ENCODE results near the gene GSX1.

GSX1 gene

GRCh38 chr13:27822258-27822872 lies 30.1 kb downstream of the GSX1 start:
- H3K27ac ChIP-seq, result no peak overlapping the region
- no peak for DNase-seq (ENCODE audit: low spot score)

GRCh38 chr13:27822873-27823311 lies 30.6 kb downstream of the GSX1 start:
- Histone ChIP-seq H3K4me3 (no peak overlapping the region), H3K27ac (no peak overlapping the region)
- DNase-seq (ENCODE audit: low spot score), result no peak
- TF ChIP-seq CTCF (IDR thresholded peaks at IDR 0.05), result no peak

More at GRCh38 chr13:27822258-27822872, 30.1 kb downstream of the GSX1 start:
- TF ChIP-seq CTCF (IDR thresholded peaks at IDR 0.05), result no peak
- no peak overlapping the region for H3K4me3 ChIP-seq

DNA sequence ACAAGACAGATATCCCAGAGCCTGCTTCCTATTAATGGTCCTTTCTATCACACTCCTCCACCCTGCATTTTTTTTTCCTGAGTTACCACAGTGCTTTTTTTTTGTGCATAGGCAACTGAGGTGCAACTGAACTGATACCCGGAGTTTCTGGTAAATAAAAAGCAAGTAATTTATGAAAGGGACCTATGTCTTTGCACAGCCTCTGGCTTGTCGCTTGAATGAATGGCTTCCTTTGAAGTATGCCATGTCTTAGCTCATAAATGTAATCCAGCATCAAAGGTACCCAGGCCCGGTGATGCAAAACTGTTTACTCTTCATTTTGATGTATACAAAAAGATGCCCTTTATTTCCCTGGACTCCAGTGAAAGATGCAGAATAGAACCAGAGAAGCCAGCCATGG lies 31.8 kb downstream of the GSX1 start:
- DNase-seq (ENCODE audit: low spot score), result no peak
- TF ChIP-seq CTCF (IDR thresholded peaks at IDR 0.05), result no peak
- no peak overlapping the region for H3K4me3 ChIP-seq
- no peak overlapping the region for H3K27ac ChIP-seq

GRCh38 chr13:27825072-27825471 lies 32.8 kb downstream of the GSX1 start:
- no peak overlapping the region for H3K27ac ChIP-seq

DNA sequence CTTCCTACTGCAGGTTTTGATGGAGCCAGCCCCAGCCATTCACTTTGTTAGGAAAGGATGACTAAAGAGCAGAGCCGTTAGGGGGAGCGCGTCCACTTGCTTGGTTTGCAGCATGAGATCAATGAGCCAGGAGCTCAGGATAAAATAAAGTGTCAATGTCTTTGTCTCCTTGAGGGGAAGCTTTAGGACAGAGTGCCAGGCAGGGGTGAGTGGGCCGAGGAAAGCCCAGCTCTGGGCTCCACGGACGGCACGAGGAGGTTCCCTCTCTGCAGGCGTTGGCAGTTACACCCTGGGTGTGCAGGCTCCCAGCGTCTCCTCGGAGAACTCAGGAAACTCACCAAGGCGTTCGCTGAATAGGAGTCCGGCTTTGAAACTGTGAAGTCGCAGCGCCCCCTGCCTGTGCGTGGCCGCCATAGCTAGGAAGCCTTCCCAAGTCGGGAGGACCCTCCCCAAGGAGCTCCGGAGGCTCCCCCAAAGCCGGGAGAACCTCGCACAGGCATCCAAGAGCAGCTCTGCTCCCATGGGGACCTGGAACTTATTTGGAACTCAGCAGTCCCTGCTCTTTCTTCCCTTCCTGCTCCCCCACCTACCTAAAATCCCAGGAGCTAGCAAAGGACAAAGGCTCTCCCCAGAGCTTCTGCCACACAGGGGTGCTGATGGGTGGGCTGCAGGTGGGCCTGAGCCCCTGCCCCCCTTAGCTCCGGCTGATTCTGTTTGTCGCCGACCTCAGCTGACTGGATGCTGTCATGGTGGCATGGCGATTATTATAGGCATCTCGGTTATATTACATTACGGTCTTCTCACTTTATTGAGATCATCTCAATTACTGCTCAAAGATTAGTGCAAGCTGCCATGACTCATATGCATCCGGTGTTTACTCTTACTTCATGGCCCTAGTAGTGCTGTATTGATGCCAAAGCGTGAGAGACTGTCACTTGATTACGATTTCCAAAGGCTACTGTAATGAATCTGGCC lies 34.4 kb downstream of the GSX1 start:
- Histone ChIP-seq H3K27ac (no peak overlapping the region), H3K4me3 (peak overlapping the region; percentile 54)

More at GRCh38 chr13:27825072-27825471, 32.8 kb downstream of the GSX1 start:
- no peak for TF ChIP-seq CTCF (IDR thresholded peaks at IDR 0.05)
- no peak for DNase-seq (ENCODE audit: low spot score)
- H3K4me3 ChIP-seq, result no peak overlapping the region

DNA sequence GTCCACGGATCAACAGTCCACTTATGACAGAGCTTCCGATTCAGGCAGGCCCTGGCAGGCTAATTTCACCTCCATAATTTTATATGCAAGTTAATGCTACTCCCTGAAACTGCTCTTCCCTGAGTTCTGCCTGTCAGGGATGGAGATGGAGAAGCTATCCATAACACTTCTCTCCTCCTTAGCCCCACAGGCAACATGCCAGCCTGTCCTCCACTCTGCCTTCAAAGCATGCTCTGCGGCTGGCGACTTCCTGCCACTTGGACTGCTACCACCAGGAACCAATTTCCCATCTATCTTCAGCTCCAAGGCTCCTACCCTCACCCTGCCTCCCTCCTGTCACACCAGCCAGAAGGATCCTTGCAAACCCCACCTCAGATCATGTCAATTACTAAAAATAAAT lies 35.4 kb downstream of the GSX1 start:
- TF ChIP-seq CTCF (IDR thresholded peaks at IDR 0.05), result no peak
- DNase-seq (ENCODE audit: low spot score), result no peak
- no peak overlapping the region for H3K4me3 ChIP-seq
- H3K27ac ChIP-seq, result no peak overlapping the region

More for the DNA sequence above, 34.4 kb downstream of the GSX1 start:
- peak; percentile 77 for TF ChIP-seq CTCF (IDR thresholded peaks at IDR 0.05)
- peak; percentile 86 for DNase-seq (ENCODE audit: low spot score)

Measured in coronary artery (tissue), 2 donors.